HTR-8/SVneo (cell line): ENCODE measurements around the gene ATF7IP.
A peak's percentile ranks its signal among the peaks of the same experiment; 100 is the strongest.

Experiments
- DNase-seq: peaks from one replicate; pipeline ENCODE4 v3.0.0; 2011; ENCODE audit warnings: low spot score, mixed read lengths; ENCODE audit not compliant: insufficient read length
- FAIRE-seq: peaks from 2 replicates; lab custom pipeline; 2011; peaks lifted over from hg19 to GRCh38; lab: Jason Lieb, UNC

ATF7IP gene

GRCh38 chr12:14410177-14410576 lies 44.7 kb downstream of the ATF7IP start:
- FAIRE-seq (no peak), DNase-seq (no peak)

- no peak for DNase-seq
- no peak for FAIRE-seq
Observed at GRCh38 chr12:14410841-14411569, 45.5 kb downstream of the ATF7IP start.

GRCh38 chr12:14416658-14417057 lies 51.2 kb downstream of the ATF7IP start:
- FAIRE-seq (no peak), DNase-seq (peak; percentile 40)

- FAIRE-seq (no peak), DNase-seq (peak; percentile 33)
Observed at GRCh38 chr12:14417715-14418114, 52.2 kb downstream of the ATF7IP start.

- FAIRE-seq (no peak), DNase-seq (no peak)
Observed at GRCh38 chr12:14418451-14418890, 53.0 kb downstream of the ATF7IP start.

GRCh38 chr12:14422516-14423230 lies 57.2 kb downstream of the ATF7IP start:
- DNase-seq, result no peak
- FAIRE-seq, result no peak

- FAIRE-seq, result no peak
- DNase-seq, result no peak
Observed at GRCh38 chr12:14424545-14424944, 59.1 kb downstream of the ATF7IP start.

GRCh38 chr12:14426792-14427191 lies 61.3 kb downstream of the ATF7IP start:
- no peak for DNase-seq
- no peak for FAIRE-seq

- no peak for DNase-seq
- FAIRE-seq, result no peak
Observed at GRCh38 chr12:14427929-14428328, 62.4 kb downstream of the ATF7IP start.

- no peak for DNase-seq
- no peak for FAIRE-seq
Observed at GRCh38 chr12:14430394-14430986, 65.0 kb downstream of the ATF7IP start.

GRCh38 chr12:14431975-14432374 lies 66.5 kb downstream of the ATF7IP start:
- no peak for FAIRE-seq
- no peak for DNase-seq

- FAIRE-seq (no peak), DNase-seq (no peak)
Observed at GRCh38 chr12:14435627-14436026, 70.1 kb downstream of the ATF7IP start.

- DNase-seq (no peak), FAIRE-seq (no peak)
Observed at GRCh38 chr12:14442221-14442881, 76.9 kb downstream of the ATF7IP start.

GRCh38 chr12:14443531-14443930 lies 78.0 kb downstream of the ATF7IP start:
- FAIRE-seq (no peak), DNase-seq (no peak)

- FAIRE-seq, result no peak
- no peak for DNase-seq
Observed at GRCh38 chr12:14450479-14450878, 85.0 kb downstream of the ATF7IP start.

- DNase-seq, result no peak
- no peak for FAIRE-seq
Observed at GRCh38 chr12:14452336-14452735, 86.9 kb downstream of the ATF7IP start.

GRCh38 chr12:14452865-14453264 lies 87.4 kb downstream of the ATF7IP start:
- no peak for FAIRE-seq

GRCh38 chr12:14454098-14454907 lies 88.8 kb downstream of the ATF7IP start:
- DNase-seq (peak; percentile 33), FAIRE-seq (no peak)

More at GRCh38 chr12:14452865-14453264, 87.4 kb downstream of the ATF7IP start:
- no peak for DNase-seq

- no peak for DNase-seq
- FAIRE-seq, result no peak
Observed at GRCh38 chr12:14460212-14460841, 94.8 kb downstream of the ATF7IP start.
